Testis (tissue), 5 donors: ENCODE measurements around the gene GRSF1. TPM values are rescaled to one million over a fixed set of nuclear protein-coding genes. Genes with fewer than 3 reads are reported as not detected.

Source experiments
- DNase-seq: peaks from one replicate; pipeline ENCODE4 v3.0.0-alpha.2; 2019
- H3K27ac ChIP-seq, 2 donors: fragments of 200-600 bp; sonication (generic); one replicate each; pipeline ENCODE4 v1.5.1; 2019
- H3K27me3 ChIP-seq: fragments of 200-600 bp; sonication (generic); one replicate; pipeline ENCODE4 v1.5.1; 2019
- H3K36me3 ChIP-seq: fragments of 200-600 bp; sonication (generic); one replicate; pipeline ENCODE4 v1.5.1; 2017; ENCODE audit warnings: low read depth; ENCODE audit errors: missing control alignments
- H3K4me1 ChIP-seq: fragments of 200-600 bp; sonication (generic); one replicate; pipeline ENCODE4 v1.5.1; 2019
- H3K4me3 ChIP-seq, 2 donors: fragments of 200-600 bp; sonication (generic); one replicate each; pipeline ENCODE4 v1.5.1; 2017 to 2019
- H3K9me3 ChIP-seq: fragments of 200-600 bp; sonication (generic); one replicate; pipeline ENCODE4 v1.5.1; 2017
- CTCF ChIP-seq, 3 experiments: fragments of 450-650 bp in 2 of 3; fragments of 200-600 bp in 1 of 3; sonication (generic) in 1 of 3; IDR thresholded peaks; one replicate each; pipeline ENCODE4 v1.5.1; 2016 to 2019; ENCODE audit warnings: antibody characterized with exemption in 3 of 3, mild to moderate bottlenecking in 2 of 3, moderate library complexity in 1 of 3
- POLR2A ChIP-seq: fragments of 450-650 bp; IDR thresholded peaks from one replicate; pipeline ENCODE4 v1.6.1; 2017; ENCODE audit warnings: antibody characterized with exemption, mild to moderate bottlenecking, moderate library complexity
- WGBS, 2 donors: methylation state at CpG; one replicate each; pipeline ENCODE4 v1.1.5; 2018; 5-methylcytosine and 5-hydroxymethylcytosine counted together
- intact Hi-C: fragments of 100-400 bp; cut with DNase I; formaldehyde crosslinking; loops from one replicate; pipeline ENCODE4 v1.15.1; 2023; ENCODE audit warnings: low total_unique reads
- long read RNA-seq, 2 donors: transcript quantifications; one replicate each; lab custom pipeline, GENCODE V29; 2026
- polyA plus RNA-seq: library from polyadenylated mRNA; stranded (reverse); fragments of 350-450 nt; fragmentation: Illumina TruSeq; extraction: RNeasy Lipid Tissue Mini Kit (QIAGEN cat#74804); gene quantifications from one replicate; pipeline ENCODE4 v1.2.3, GENCODE V29; 2014; ENCODE audit warnings: low read depth, low replicate concordance; ENCODE audit not compliant: insufficient read depth
- total RNA-seq, 2 donors: library from RNA; depleted of rRNA; stranded (reverse); fragments of >200 nt; gene quantifications; one replicate each; pipeline ENCODE4 v1.2.3, GENCODE V29; 2016

Gene GRSF1, protein sequence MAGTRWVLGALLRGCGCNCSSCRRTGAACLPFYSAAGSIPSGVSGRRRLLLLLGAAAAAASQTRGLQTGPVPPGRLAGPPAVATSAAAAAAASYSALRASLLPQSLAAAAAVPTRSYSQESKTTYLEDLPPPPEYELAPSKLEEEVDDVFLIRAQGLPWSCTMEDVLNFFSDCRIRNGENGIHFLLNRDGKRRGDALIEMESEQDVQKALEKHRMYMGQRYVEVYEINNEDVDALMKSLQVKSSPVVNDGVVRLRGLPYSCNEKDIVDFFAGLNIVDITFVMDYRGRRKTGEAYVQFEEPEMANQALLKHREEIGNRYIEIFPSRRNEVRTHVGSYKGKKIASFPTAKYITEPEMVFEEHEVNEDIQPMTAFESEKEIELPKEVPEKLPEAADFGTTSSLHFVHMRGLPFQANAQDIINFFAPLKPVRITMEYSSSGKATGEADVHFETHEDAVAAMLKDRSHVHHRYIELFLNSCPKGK
- total RNA-seq (10 to 100 TPM; 59.8 to 66.8 TPM), polyA plus RNA-seq (70.2 TPM)
- long read RNA-seq, donor 1, full-length matches to known transcripts, result 25 of 51 reads
- long read RNA-seq, donor 1, partial matches to known transcripts, result 26 of 51 reads
- long read RNA-seq, donor 1, other reads (novel, unspliced or antisense), result 0 of 51 reads
- long read RNA-seq, donor 2, full-length matches to known transcripts, result 12 of 17 reads
- long read RNA-seq, donor 2, partial matches to known transcripts, result 5 of 17 reads
- long read RNA-seq, donor 2, other reads (novel, unspliced or antisense), result 0 of 17 reads

DNA sequence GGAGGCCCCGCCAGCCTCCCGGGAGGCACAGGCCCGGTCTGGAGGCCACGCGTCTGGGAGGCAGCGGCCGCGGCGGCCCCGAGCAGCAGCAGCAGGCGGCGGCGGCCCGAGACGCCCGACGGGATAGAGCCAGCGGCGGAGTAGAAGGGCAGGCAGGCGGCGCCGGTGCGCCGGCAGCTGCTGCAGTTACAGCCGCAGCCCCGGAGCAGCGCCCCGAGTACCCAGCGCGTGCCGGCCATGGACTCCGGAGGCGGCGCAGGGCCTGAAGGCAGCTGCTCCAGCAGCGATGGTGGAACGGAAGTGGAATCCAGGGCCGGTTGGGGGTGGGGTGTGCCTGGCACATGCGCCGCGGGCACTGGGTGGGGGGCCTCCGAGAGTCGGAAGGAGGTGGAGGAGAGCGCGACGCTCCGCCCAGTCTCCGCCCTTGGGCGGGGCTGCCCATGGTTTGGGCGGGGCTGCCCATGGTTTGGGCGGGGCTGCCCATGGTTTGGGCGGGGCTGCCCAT is at the start of gene GRSF1:
Gene GRSF1, minus strand, starts transcription at position 302 of the 505 bp plus-strand sequence. Its CDS starts 63 bp downstream, at position 239.
- no peaks in the 10 kb centered on the region for H3K27me3 ChIP-seq
- no peaks in the 10 kb centered on the region for H3K9me3 ChIP-seq
- TF ChIP-seq CTCF (IDR thresholded peaks at IDR 0.05), result no peak
- TF ChIP-seq POLR2A, result no peak
- H3K4me1 ChIP-seq, result peaks cover 15% of the 10 kb centered on the region
- peak; percentile 95 for DNase-seq
- peak within 1 kb of the TSS; percentile 85 to 93 for H3K27ac ChIP-seq
- H3K36me3 ChIP-seq, result no peaks in the 10 kb centered on the region
- 1% methylated on average over 27 of the region's 51 CpGs; no CpG with 5 or more reads in 1 of the 2 donors for WGBS, 2 donors
- H3K4me3 ChIP-seq, result peak within 1 kb of the TSS; percentile 90 to 96
- intact Hi-C loops, result no loop called here

- no peak for DNase-seq
- Histone ChIP-seq H3K36me3 (no peaks in the 10 kb centered on the region), H3K4me1 (no peaks in the 10 kb centered on the region), H3K9me3 (no peaks in the 10 kb centered on the region), H3K27ac (no peak overlapping the region), H3K4me3 (no peak overlapping the region), H3K27me3 (no peaks in the 10 kb centered on the region)
- 66 to 72% methylated on average over 6 of the region's 6 CpGs for WGBS, 2 donors
- TF ChIP-seq CTCF (IDR thresholded peaks at IDR 0.05) (no peak), POLR2A (no peak)
- intact Hi-C loops, result no loop called here
These were observed 45.5 kb upstream of the GRSF1 start for GRCh38 chr4:70885174-70885573.

- no peaks in the 10 kb centered on the region for H3K36me3 ChIP-seq
- no peaks in the 10 kb centered on the region for H3K4me1 ChIP-seq
- DNase-seq, result no peak
- TF ChIP-seq CTCF (IDR thresholded peaks at IDR 0.05) (no peak), POLR2A (no peak)
- H3K9me3 ChIP-seq, result no peaks in the 10 kb centered on the region
- H3K27ac ChIP-seq, result no peak overlapping the region
- 50 to 66% methylated on average over 3 of the region's 3 CpGs for WGBS, 2 donors
- H3K27me3 ChIP-seq, result no peaks in the 10 kb centered on the region
- H3K4me3 ChIP-seq, result no peak overlapping the region
- intact Hi-C loops, result no loop called here
These were observed 41.0 kb upstream of the GRSF1 start for GRCh38 chr4:70880739-70881138.

- no peak overlapping the region for H3K27ac ChIP-seq
- WGBS, 2 donors, result 71 to 82% methylated on average over 3 of the region's 3 CpGs
- intact Hi-C loops, result no loop called here
- H3K27me3 ChIP-seq, result no peaks in the 10 kb centered on the region
- H3K9me3 ChIP-seq, result no peaks in the 10 kb centered on the region
- H3K36me3 ChIP-seq, result no peaks in the 10 kb centered on the region
- TF ChIP-seq CTCF (IDR thresholded peaks at IDR 0.05) (no peak), POLR2A (no peak)
- no peak overlapping the region for H3K4me3 ChIP-seq
- H3K4me1 ChIP-seq, result no peaks in the 10 kb centered on the region
- DNase-seq, result no peak
These were observed 37.9 kb upstream of the GRSF1 start for GRCh38 chr4:70877556-70877955.
